NB4 (cell line): Measurements from ENCODE around the gene CCDC38.

Experiments used
- CTCF ChIP-seq: IDR thresholded peaks from one replicate; pipeline ENCODE4 v1.5.1; 2012; ENCODE audit warnings: low read depth, low read length
- POLR2A ChIP-seq: IDR thresholded peaks from 2 replicates; pipeline ENCODE4 v1.6.1; 2011; ENCODE audit warnings: mild to moderate bottlenecking; ENCODE audit not compliant: insufficient read length; ENCODE audit errors: extremely low read depth
- TF ChIP-seq, protein P1 (sequence below): IDR thresholded peaks from 2 replicates; pipeline ENCODE4 v1.6.1; 2011; ENCODE audit warnings: low read depth, low read length

GRCh38 chr12:95978774-95979173 is 36.4 kb upstream of the CCDC38 start:
- TF ChIP-seq CTCF (no peak), POLR2A (no peak)
- TF ChIP-seq, protein P1, sequence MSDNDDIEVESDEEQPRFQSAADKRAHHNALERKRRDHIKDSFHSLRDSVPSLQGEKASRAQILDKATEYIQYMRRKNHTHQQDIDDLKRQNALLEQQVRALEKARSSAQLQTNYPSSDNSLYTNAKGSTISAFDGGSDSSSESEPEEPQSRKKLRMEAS, result no peak
